WTC11 (cell line): Measurements from ENCODE around the gene RHBDD1. TPM values are rescaled to one million over a fixed set of nuclear protein-coding genes. Genes with fewer than 3 reads are reported as not detected.

Source experiments
- ATAC-seq: fragments of 200-7000 bp; cut with Tn5 transposase; 2 replicates; pipeline ENCODE4 v1.10.0; 2021; ENCODE audit warnings: mild to moderate bottlenecking, moderate library complexity
- CTCF ChIA-PET: fragments of 300-600 bp; sonication (Branson Sonifier 250); formaldehyde crosslinking; loops from one replicate; lab custom pipeline; 2021; ENCODE audit warnings: antibody characterized with exemption; lab: Charles Lee
- POLR2A ChIA-PET: fragments of 350-600 bp; sonication (Branson Sonifier 250); formaldehyde crosslinking; loops from one replicate; lab custom pipeline; 2021; ENCODE audit warnings: antibody characterized with exemption; lab: Charles Lee
- DNase-seq: peaks from one replicate; pipeline ENCODE4 v3.0.0; 2021; ENCODE audit warnings: low spot score
- H3K27ac Mint-ChIP-seq: 2 replicates; pipeline ENCODE4 v1.8.0; 2021; ENCODE audit warnings: mixed read lengths
- H3K27me3 Mint-ChIP-seq: 2 replicates; pipeline ENCODE4 v1.8.0; 2021; ENCODE audit warnings: low read depth, mild to moderate bottlenecking, moderate library complexity, mixed read lengths
- H3K36me3 Mint-ChIP-seq: 2 replicates; pipeline ENCODE4 v1.8.0; 2021; ENCODE audit warnings: mixed read lengths
- H3K4me1 Mint-ChIP-seq: 2 replicates; pipeline ENCODE4 v1.8.0; 2022; ENCODE audit warnings: mixed read lengths
- H3K4me3 Mint-ChIP-seq: 2 replicates; pipeline ENCODE4 v1.8.0; 2021; ENCODE audit warnings: mild to moderate bottlenecking, moderate library complexity, mixed read lengths
- H3K9me3 Mint-ChIP-seq: 2 replicates; pipeline ENCODE4 v1.8.0; 2021; ENCODE audit warnings: mixed read lengths
- ATF1 ChIP-seq: sonication (generic); formaldehyde crosslinking; IDR thresholded peaks from 2 replicates; pipeline ENCODE4 v1.8.1; 2023; ENCODE audit warnings: mild to moderate bottlenecking, moderate library complexity, missing genetic modification reagents
- CDX4 ChIP-seq: fragments of 250-450 bp; sonication (Bioruptor Pico); IDR thresholded peaks from 2 replicates; pipeline ENCODE4 v1.9.0; 2021; ENCODE audit warnings: moderate library complexity, mild to moderate bottlenecking, inconsistent platforms, borderline replicate concordance
- CREB1 ChIP-seq: sonication (generic); formaldehyde crosslinking; IDR thresholded peaks from 2 replicates; pipeline ENCODE4 v1.8.0; 2023; ENCODE audit warnings: mild to moderate bottlenecking, missing genetic modification reagents
- ELF4 ChIP-seq: sonication (generic); formaldehyde crosslinking; IDR thresholded peaks from 2 replicates; pipeline ENCODE4 v1.8.1; 2022; ENCODE audit warnings: low read depth, mild to moderate bottlenecking, moderate library complexity, missing genetic modification reagents
- EMX1 ChIP-seq: fragments of 250-450 bp; sonication (Bioruptor Pico); IDR thresholded peaks from 2 replicates; pipeline ENCODE4 v1.8.0; 2021; ENCODE audit warnings: mild to moderate bottlenecking
- ETV6 ChIP-seq: sonication (generic); formaldehyde crosslinking; IDR thresholded peaks from 2 replicates; pipeline ENCODE4 v1.8.1; 2022; ENCODE audit warnings: mild to moderate bottlenecking, missing genetic modification reagents
- GRHL2 ChIP-seq: fragments of 250-450 bp; sonication (Bioruptor Pico); IDR thresholded peaks from 2 replicates; pipeline ENCODE4 v1.8.0; 2022; ENCODE audit warnings: mild to moderate bottlenecking, moderate library complexity; ENCODE audit not compliant: insufficient replicate concordance, severe bottlenecking
- GTF2I ChIP-seq: fragments of 250-450 bp; sonication (Bioruptor Pico); conservative IDR thresholded peaks from 2 replicates; pipeline ENCODE4 v1.4.0; 2021; ENCODE audit warnings: mild to moderate bottlenecking
- IRF1 ChIP-seq: sonication (generic); formaldehyde crosslinking; IDR thresholded peaks from 2 replicates; pipeline ENCODE4 v1.8.0; 2023; ENCODE audit warnings: missing genetic modification reagents
- KAT7 ChIP-seq: sonication (generic); formaldehyde crosslinking; IDR thresholded peaks from 2 replicates; pipeline ENCODE4 v1.8.1; 2023; ENCODE audit warnings: missing genetic modification reagents, mild to moderate bottlenecking, borderline replicate concordance
- MAX ChIP-seq: sonication (generic); formaldehyde crosslinking; IDR thresholded peaks from 2 replicates; pipeline ENCODE4 v1.8.0; 2022; ENCODE audit warnings: mild to moderate bottlenecking, missing genetic modification reagents
- MLX ChIP-seq: sonication (generic); formaldehyde crosslinking; IDR thresholded peaks from 2 replicates; pipeline ENCODE4 v1.8.1; 2023; ENCODE audit warnings: mild to moderate bottlenecking, missing genetic modification reagents, moderate library complexity
- NFE2L1 ChIP-seq: sonication (generic); formaldehyde crosslinking; IDR thresholded peaks from 2 replicates; pipeline ENCODE4 v1.8.1; 2023; ENCODE audit warnings: missing genetic modification reagents
- NR2C2 ChIP-seq: sonication (generic); formaldehyde crosslinking; IDR thresholded peaks from 2 replicates; pipeline ENCODE4 v1.8.0; 2022; ENCODE audit warnings: mild to moderate bottlenecking, missing genetic modification reagents
- NR3C1 ChIP-seq: sonication (generic); formaldehyde crosslinking; conservative IDR thresholded peaks from 2 replicates; pipeline ENCODE4 v1.8.1; 2023; ENCODE audit warnings: low read depth, mild to moderate bottlenecking, missing genetic modification reagents
- PRRX2 ChIP-seq: fragments of 250-450 bp; sonication (Bioruptor Pico); IDR thresholded peaks from 2 replicates; pipeline ENCODE4 v1.8.0; 2021; ENCODE audit warnings: mild to moderate bottlenecking
- RORB ChIP-seq: fragments of 250-450 bp; sonication (Bioruptor Pico); IDR thresholded peaks from 2 replicates; pipeline ENCODE4 v1.9.0; 2021; ENCODE audit warnings: mild to moderate bottlenecking
- TEAD1 ChIP-seq: sonication (generic); formaldehyde crosslinking; IDR thresholded peaks from 2 replicates; pipeline ENCODE4 v1.8.0; 2022; ENCODE audit warnings: mild to moderate bottlenecking, missing genetic modification reagents
- ZMAT4 ChIP-seq: fragments of 250-450 bp; sonication (Bioruptor Pico); IDR thresholded peaks from 2 replicates; pipeline ENCODE4 v1.9.0; 2021; ENCODE audit warnings: mild to moderate bottlenecking
- ZNF138 ChIP-seq: sonication (generic); formaldehyde crosslinking; conservative IDR thresholded peaks from 2 replicates; pipeline ENCODE4 v1.8.1; 2022; ENCODE audit warnings: mild to moderate bottlenecking, moderate library complexity, missing genetic modification reagents
- ZNF263 ChIP-seq: sonication (generic); formaldehyde crosslinking; IDR thresholded peaks from 2 replicates; pipeline ENCODE4 v1.8.1; 2022; ENCODE audit warnings: low read depth, mild to moderate bottlenecking, moderate library complexity, missing genetic modification reagents
- ZNF416 ChIP-seq: fragments of 250-450 bp; sonication (Bioruptor Pico); IDR thresholded peaks from 2 replicates; pipeline ENCODE4 v1.9.0; 2021; ENCODE audit warnings: mild to moderate bottlenecking, inconsistent platforms
- ZNF423 ChIP-seq: fragments of 250-450 bp; sonication (Bioruptor Pico); IDR thresholded peaks from 2 replicates; pipeline ENCODE4 v2.1.2; 2022; ENCODE audit warnings: mild to moderate bottlenecking, moderate library complexity
- ZNF671 ChIP-seq: fragments of 250-450 bp; sonication (Bioruptor Pico); IDR thresholded peaks from 2 replicates; pipeline ENCODE4 v1.8.0; 2021; ENCODE audit warnings: mild to moderate bottlenecking
- ZSCAN18 ChIP-seq: fragments of 250-450 bp; sonication (Bioruptor Pico); IDR thresholded peaks from 2 replicates; pipeline ENCODE4 v2.1.2; 2022; ENCODE audit warnings: mild to moderate bottlenecking, moderate library complexity
- total RNA-seq: library from RNA; stranded (reverse); gene quantifications from 3 replicates; pipeline ENCODE4 v1.2.3, GENCODE V29; 2021

RHBDD1 gene
- total RNA-seq, 1 experiment from 2014 or later: 25.7 TPM

GRCh38 chr2:227007148-227007547, 171.3 kb downstream of the RHBDD1 start:
- H3K4me1 Mint-ChIP-seq: peaks cover 7% of the 10 kb centered on the region; the same call in 1 of the 2 replicates
- CTCF ChIA-PET: no interaction called here
- ATAC-seq: no peak

GRCh38 chr2:227007940-227008339, 172.1 kb downstream of the RHBDD1 start:
- TF ChIP-seq PRRX2 (CRISPR knock-in tag): no peak
- no peak for TF ChIP-seq CREB1
- no peak for TF ChIP-seq TEAD1 (CRISPR knock-in tag)
- TF ChIP-seq MLX (CRISPR knock-in tag): no peak
- no peak for TF ChIP-seq NR2C2 (CRISPR knock-in tag)
- no peak for TF ChIP-seq ZNF263 (CRISPR knock-in tag)
- TF ChIP-seq ZNF671: no peak
- no peak for TF ChIP-seq ZMAT4
- no peak for TF ChIP-seq MAX (CRISPR knock-in tag)
- TF ChIP-seq ZNF416 (CRISPR knock-in tag): no peak
- ATAC-seq (no peak), DNase-seq (no peak)
- Mint-ChIP-seq H3K4me1 (peaks cover 7% of the 10 kb centered on the region; the same call in 1 of the 2 replicates), H3K4me3 (no peak overlapping the region), H3K36me3 (no peaks in the 10 kb centered on the region), H3K9me3 (peaks cover 13% of the 10 kb centered on the region; the same call in 1 of the 2 replicates), H3K27me3 (no peaks in the 10 kb centered on the region; the same call in 1 of the 2 replicates), H3K27ac (no peak overlapping the region)
- POLR2A ChIA-PET: no interaction called here
- CTCF ChIA-PET: interaction anchor here (0.6 kb wide), 1 partner anchor 26 kb away, joined by 3 read pairs; no protein-coding TSS in a partner anchor

More at GRCh38 chr2:227007148-227007547, 171.3 kb downstream of the RHBDD1 start:
- POLR2A ChIA-PET: no interaction called here
- Mint-ChIP-seq H3K27me3 (no peaks in the 10 kb centered on the region; the same call in 1 of the 2 replicates), H3K36me3 (0 out of 2 replicates have a peak, but pooled peaks cover 4% of the 10 kb centered on the region), H3K4me3 (no peak overlapping the region), H3K9me3 (peaks cover 13% of the 10 kb centered on the region; the same call in 1 of the 2 replicates), H3K27ac (no peak overlapping the region)
- TF ChIP-seq CDX4 (CRISPR knock-in tag): no peak
- no peak for TF ChIP-seq IRF1 (CRISPR knock-in tag)
- no peak for TF ChIP-seq ZNF423 (CRISPR knock-in tag)
- no peak for TF ChIP-seq ELF4 (CRISPR knock-in tag)
- TF ChIP-seq RORB: no peak
- no peak for DNase-seq

GRCh38 chr2:227010433-227010832, 174.6 kb downstream of the RHBDD1 start:
- ATAC-seq (no peak), DNase-seq (no peak)
- H3K9me3 Mint-ChIP-seq: 0 out of 2 replicates have a peak, but pooled peaks cover 9% of the 10 kb centered on the region
- ChIA-PET CTCF (no interaction called here), POLR2A (no interaction called here)
- peaks cover 7% of the 10 kb centered on the region; the same call in 1 of the 2 replicates for H3K4me1 Mint-ChIP-seq
- H3K4me3 Mint-ChIP-seq: no peak overlapping the region
- no peaks in the 10 kb centered on the region; the same call in 1 of the 2 replicates for H3K27me3 Mint-ChIP-seq
- H3K36me3 Mint-ChIP-seq: no peaks in the 10 kb centered on the region
- no peak overlapping the region for H3K27ac Mint-ChIP-seq
- TF ChIP-seq ETV6 (CRISPR knock-in tag) (no peak), NR3C1 (CRISPR knock-in tag) (no peak), ZSCAN18 (CRISPR knock-in tag) (no peak), IRF1 (CRISPR knock-in tag) (no peak), KAT7 (CRISPR knock-in tag) (no peak), NFE2L1 (no peak), TEAD1 (CRISPR knock-in tag) (no peak), CDX4 (CRISPR knock-in tag) (no peak), MLX (CRISPR knock-in tag) (no peak), ZNF138 (CRISPR knock-in tag) (no peak), ATF1 (no peak), GRHL2 (CRISPR knock-in tag) (no peak), ZNF416 (CRISPR knock-in tag) (no peak), EMX1 (CRISPR knock-in tag) (no peak), GTF2I (CRISPR knock-in tag) (no peak)
